Measurements from ENCODE around the gene ITPK1. TPM values are rescaled to one million over a fixed set of nuclear protein-coding genes. Genes with fewer than 3 reads are reported as not detected.

ITPK1 gene
- total RNA-seq, 1 experiment from 2014 or later, result 25.9 TPM

DNA sequence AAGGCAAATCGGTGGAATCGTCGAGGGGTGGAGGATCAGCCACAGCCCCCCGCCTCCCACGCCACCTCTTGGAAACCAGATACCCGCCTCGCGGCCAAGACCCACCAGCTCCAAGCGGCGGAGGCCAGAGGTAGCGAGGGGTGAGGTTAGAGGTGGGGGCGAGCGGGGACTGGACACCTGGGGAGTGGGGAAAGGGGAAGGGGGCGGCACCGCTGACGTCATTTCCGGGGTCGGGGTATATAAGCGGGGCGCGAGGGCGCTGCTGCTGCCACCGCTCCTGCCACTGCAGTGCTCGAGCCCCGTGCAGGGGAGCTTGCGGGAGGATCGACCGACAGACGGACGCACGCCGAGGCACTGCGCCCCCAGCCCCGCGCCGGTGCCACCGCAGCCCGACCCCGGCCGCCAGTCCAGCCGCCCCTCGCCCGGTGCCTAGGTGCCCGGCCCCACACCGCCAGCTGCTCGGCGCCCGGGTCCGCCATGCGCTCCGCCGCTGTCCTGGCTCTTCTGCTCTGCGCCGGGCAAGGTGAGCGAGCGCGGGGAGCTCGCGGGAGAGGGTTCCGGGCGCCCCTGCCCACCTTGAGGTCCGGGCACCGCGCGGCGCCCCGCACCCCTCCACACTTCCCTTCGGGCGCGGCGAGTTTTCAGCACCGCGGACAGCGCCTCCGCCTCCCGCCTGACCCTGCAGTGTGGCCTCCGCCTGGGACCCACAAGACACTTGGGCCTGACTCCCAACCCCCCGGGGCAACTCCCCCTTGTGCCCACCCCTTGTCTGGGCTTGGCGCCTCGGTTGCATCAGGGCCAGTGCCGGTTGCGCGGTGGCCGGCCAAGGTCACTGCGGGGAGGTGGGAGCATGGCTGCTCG lies 192.6 kb downstream of the ITPK1 start, which contains the start of gene CHGA:
TSS of gene CHGA (plus strand) at position 268 of the 861 bp plus-strand sequence. CDS start at position 478, 210 bp downstream.
- in situ Hi-C loops (cut with HindIII; ENCODE audit: low pct_unique_long_range_greater_than_20kb, low sequenced_read_pairs), result no loop called here
- TF ChIP-seq SIN3A (IDR thresholded peaks at IDR 0.05; ENCODE audit: borderline replicate concordance, insufficient read depth, low read depth, low read length), result no peak
- TF ChIP-seq REST (IDR thresholded peaks at IDR 0.05; ENCODE audit: insufficient read depth in 1 of 2, low read depth in 2 of 2, low read length in 1 of 2), result peak; percentile 93 to 98
- Histone ChIP-seq H3K4me3 (ENCODE audit: low read depth in 2 of 2, low read length in 2 of 2) (no peak within 1 kb of the TSS; a peak in 1 of 4 replicates), H3K27me3 (ENCODE audit: control insufficient read depth, insufficient read depth, low read length) (no peaks in the 10 kb centered on the region), H3K27ac (ENCODE audit: low read length) (no peak within 1 kb of the TSS), H3K4me1 (ENCODE audit: control insufficient read depth, insufficient read depth, low read length) (no peaks in the 10 kb centered on the region), H3K9me3 (ENCODE audit: control insufficient read depth, insufficient read depth, low read depth, low read length) (no peaks in the 10 kb centered on the region), H3K36me3 (ENCODE audit: control insufficient read depth, insufficient read depth, low read length) (no peaks in the 10 kb centered on the region)
- ChIA-PET POLR2A (no interaction called here), CTCF (no interaction called here)
- no peak for DNase-seq (ENCODE audit: low read depth, low spot score)
- intact Hi-C loops (cut with micrococcal nuclease; ENCODE audit: unreplicated experiment), result no loop called here
- ATAC-seq, result no peak
- no TSS peak for BruUV-seq (replicated peaks)

DNA sequence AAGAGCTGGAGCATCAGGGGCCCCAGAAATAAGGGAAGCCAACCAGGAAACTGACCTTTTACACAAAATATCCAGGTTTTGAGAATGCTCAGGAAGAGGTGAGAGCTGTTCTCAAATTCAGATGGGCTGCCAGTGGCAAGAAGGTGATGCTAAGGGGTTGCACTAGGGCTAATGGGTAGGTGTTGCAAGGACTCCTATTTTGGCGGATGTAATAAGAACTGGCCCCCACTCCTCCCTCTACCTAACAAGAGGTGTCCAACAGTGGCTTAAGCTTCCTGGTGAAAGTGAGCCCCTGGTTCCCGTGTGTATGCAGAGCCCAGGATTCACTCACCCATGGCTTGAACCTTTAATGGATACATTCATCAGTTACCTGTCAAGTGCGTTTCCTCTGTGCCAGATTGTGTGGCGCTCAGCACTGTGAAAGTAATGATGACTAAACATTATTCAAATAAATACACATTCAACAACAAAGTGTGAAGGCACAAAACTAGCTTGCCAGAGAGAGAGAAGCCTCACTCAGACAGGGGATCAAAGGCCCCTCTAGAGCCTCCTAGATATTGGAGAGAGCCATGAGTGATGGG lies 193.5 kb downstream of the ITPK1 start:
- Histone ChIP-seq H3K4me3 (ENCODE audit: low read depth in 2 of 2, low read length in 2 of 2) (no peak overlapping the region), H3K27ac (ENCODE audit: low read length) (no peak overlapping the region), H3K36me3 (ENCODE audit: control insufficient read depth, insufficient read depth, low read length) (no peaks in the 10 kb centered on the region), H3K27me3 (ENCODE audit: control insufficient read depth, insufficient read depth, low read length) (no peaks in the 10 kb centered on the region), H3K4me1 (ENCODE audit: control insufficient read depth, insufficient read depth, low read length) (no peaks in the 10 kb centered on the region), H3K9me3 (ENCODE audit: control insufficient read depth, insufficient read depth, low read depth, low read length) (no peaks in the 10 kb centered on the region)
- no peak for ATAC-seq
- intact Hi-C loops (cut with micrococcal nuclease; ENCODE audit: unreplicated experiment) (no loop called here), in situ Hi-C loops (cut with HindIII; ENCODE audit: low pct_unique_long_range_greater_than_20kb, low sequenced_read_pairs) (no loop called here)
- ChIA-PET POLR2A (no interaction called here), CTCF (no interaction called here)
- no peak for TF ChIP-seq TCF7L2 (IDR thresholded peaks at IDR 0.05; ENCODE audit: low read depth, low read length)
- no peak for TF ChIP-seq SIN3A (IDR thresholded peaks at IDR 0.05; ENCODE audit: borderline replicate concordance, insufficient read depth, low read depth, low read length)
- TF ChIP-seq REST (IDR thresholded peaks at IDR 0.05; ENCODE audit: insufficient read depth in 1 of 2, low read depth in 2 of 2, low read length in 1 of 2), result no peak
- TF ChIP-seq POLR2AphosphoS5 (IDR thresholded peaks at IDR 0.05; ENCODE audit: low read depth, low read length), result no peak
- TF ChIP-seq, protein P1, sequence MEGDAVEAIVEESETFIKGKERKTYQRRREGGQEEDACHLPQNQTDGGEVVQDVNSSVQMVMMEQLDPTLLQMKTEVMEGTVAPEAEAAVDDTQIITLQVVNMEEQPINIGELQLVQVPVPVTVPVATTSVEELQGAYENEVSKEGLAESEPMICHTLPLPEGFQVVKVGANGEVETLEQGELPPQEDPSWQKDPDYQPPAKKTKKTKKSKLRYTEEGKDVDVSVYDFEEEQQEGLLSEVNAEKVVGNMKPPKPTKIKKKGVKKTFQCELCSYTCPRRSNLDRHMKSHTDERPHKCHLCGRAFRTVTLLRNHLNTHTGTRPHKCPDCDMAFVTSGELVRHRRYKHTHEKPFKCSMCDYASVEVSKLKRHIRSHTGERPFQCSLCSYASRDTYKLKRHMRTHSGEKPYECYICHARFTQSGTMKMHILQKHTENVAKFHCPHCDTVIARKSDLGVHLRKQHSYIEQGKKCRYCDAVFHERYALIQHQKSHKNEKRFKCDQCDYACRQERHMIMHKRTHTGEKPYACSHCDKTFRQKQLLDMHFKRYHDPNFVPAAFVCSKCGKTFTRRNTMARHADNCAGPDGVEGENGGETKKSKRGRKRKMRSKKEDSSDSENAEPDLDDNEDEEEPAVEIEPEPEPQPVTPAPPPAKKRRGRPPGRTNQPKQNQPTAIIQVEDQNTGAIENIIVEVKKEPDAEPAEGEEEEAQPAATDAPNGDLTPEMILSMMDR (IDR thresholded peaks at IDR 0.05), result no peak
- DNase-seq (ENCODE audit: low read depth, low spot score), result no peak
- no TSS peak for BruUV-seq (replicated peaks)

Data from Panc1 (cell line).